Stimulated activated naive CD4-positive, alpha-beta T cell (primary cell): ENCODE data around the gene ZBTB2.

Experiments used
- DNase-seq, 6 experiments: peaks; one replicate each; lab custom pipeline; 2025; lab: John Stamatoyannopoulos, UW

ZBTB2 gene, protein sequence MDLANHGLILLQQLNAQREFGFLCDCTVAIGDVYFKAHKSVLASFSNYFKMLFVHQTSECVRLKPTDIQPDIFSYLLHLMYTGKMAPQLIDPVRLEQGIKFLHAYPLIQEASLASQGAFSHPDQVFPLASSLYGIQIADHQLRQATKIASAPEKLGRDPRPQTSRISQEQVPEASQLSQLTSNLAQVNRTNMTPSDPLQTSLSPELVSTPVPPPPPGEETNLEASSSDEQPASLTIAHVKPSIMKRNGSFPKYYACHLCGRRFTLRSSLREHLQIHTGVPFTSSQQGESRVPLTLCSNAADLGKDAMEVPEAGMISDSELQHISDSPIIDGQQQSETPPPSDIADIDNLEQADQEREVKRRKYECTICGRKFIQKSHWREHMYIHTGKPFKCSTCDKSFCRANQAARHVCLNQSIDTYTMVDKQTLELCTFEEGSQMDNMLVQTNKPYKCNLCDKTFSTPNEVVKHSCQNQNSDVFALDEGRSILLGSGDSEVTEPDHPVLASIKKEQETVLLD

DNA sequence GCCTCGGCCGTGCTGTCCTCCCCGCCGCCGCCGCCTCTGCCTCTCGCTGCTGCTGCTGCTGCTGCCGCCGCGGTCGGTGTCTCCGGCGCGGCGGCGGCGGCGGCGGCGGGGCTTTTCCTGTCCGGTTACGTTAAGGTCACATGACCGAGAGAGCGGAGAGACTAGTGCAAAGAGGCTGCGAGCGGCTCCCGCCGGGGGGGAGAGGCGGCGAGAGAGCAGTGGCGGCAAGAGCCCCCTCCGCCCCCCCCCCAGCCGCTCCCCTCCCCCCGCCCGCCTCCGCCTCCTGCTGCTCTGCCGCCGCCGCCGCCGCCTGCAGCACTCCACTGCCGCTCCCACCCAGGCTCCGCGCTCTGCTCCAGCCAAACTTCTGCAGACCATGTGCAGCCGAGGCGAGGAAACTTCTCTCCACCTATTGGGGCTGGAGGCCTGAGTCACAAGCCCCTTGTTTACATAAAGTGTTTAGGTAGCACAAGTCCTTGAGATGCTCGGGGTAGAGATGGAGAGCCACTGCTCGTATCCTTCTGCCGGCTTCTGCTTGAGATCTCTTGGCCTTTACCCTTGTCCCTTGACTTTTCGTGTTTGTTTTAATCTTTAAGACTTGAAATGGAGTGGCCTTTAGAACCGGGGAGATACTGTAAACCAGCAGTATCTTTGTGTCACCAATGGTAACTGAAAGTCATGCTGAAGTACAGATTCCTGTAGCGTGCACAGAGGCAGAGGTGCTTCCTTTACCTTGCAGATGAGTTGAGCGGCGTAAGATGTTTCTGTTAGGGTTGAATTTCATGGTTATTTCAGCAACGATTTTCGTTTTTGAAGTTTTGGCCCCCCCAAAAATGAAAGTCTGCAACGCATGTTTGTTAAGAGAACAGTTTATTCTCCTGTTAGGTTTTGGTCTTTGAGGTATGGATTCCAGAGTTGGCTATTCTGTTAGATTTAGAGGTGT is at the start of gene ZBTB2:
Gene ZBTB2, minus strand, starts transcription at position 89 of the 943 bp plus-strand sequence. CDS start 17,922 bp downstream, outside the sequence.
- peak; percentile 59 to 78 (median 72) for DNase-seq

DNA sequence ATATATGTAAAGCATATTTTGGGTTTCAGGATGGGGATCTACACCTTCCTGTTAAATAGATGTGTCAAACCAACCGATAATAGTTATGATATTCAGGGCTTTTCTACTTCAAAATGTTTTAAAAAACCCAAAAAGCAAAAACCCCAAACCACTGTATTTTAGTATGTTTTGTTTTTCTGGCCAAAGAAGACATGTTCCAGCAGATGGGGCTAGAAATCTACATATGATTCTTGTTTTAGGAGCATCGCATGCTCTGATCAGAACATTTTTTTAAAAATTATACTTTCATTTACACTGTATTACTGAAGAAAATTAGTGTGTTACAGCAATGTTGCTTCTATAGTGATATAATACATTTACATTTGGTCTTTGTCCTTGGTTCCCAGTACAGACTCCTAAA is 49.6 kb upstream of the ZBTB2 start:
- peak in 3 of 6 experiments; percentile 23 to 36 (median 25) for DNase-seq

DNA sequence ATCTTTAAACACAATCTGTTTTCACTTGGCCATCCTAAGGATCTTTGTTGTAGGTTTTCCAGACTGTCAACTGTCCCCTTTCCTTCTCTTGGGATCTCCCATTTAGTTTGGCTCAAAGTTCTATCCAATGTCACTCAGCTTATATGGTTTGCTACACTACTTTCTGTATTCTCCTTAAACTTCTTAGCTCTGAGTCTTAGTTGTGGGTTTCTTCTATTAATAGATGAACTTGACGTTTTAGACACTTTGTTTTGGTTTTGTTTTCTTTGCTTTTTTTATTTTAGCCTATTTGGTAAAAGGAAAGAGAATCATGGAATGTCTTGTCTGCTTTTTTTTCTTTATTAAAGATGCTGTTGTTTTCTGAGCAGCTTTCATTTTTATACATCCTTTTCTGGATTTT is 49.1 kb upstream of the ZBTB2 start:
- DNase-seq = no peak

DNA sequence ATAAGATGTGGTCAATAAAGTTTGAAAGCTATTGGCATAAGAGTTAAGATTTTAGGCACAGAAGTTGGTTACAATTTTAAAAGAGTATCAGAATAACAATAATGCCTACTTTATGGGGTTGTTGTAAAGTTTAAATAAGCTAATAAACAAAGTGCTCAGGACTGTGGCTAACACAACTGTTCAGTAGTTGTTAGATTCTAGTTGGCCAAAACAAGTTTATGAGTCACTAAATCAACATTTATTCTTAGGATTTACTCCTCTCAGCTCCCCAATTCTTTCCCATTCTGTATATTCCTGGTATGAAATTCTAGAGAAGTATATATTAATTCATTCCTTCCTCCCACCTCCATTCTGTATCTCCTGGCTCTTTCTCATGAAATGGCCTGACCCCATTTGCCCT is 46.0 kb upstream of the ZBTB2 start:
- DNase-seq = no peak

DNA sequence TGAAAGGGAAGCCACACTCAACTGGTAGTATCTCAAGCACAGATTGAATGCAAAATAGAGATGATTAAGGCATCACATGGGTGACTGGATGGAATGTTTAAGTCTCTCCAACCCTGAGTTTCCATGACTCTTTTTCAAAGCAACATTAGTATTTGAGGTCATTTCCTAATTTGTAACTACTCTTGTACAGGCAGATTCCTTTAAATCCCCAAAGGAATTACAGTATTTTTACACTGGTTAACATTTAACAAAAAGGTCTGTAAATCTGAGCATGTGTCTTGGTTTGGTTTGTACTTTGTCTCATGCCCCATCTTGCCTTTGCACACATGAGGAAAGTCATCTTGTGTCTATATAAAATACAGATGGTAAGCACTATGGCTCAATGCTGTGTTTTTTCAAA is 45.4 kb upstream of the ZBTB2 start:
- no peak for DNase-seq

DNA sequence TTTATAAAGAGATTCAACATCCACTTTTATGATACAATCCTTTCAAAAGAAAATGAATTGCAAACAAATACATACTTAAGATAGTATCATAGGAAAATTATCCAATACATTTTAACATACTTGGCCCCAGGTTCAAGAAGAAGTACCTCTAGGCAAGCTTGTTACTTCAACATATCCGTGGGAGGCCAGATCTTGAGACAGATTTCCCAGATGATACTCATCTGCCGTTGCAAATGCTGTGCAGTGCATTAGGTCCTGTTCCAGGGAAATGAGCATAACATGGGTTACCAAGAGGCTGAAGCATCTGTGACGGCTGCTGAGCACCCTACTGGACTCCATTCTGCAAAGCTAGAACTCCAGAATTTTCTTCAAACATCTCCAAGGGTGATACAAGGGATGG is 44.9 kb upstream of the ZBTB2 start:
- DNase-seq = no peak

DNA sequence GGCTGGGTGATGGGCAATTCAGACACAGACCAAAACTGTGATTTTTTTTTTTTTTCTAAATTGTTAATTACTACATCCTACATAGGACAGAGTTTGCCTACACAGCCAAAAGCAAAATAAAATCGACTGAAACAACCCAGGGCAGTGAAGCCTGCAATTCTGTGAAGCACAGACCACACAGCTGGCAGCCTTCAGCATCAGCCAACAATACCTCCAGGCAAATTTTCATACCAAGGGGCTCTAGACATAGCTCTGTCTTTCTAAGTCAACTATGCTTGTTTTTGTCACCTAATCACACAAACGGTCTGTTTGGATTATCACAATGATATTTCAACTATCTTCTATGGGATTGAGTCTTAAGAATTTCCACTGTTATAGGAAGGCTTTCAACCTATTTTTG is 43.0 kb upstream of the ZBTB2 start:
- no peak for DNase-seq

DNA sequence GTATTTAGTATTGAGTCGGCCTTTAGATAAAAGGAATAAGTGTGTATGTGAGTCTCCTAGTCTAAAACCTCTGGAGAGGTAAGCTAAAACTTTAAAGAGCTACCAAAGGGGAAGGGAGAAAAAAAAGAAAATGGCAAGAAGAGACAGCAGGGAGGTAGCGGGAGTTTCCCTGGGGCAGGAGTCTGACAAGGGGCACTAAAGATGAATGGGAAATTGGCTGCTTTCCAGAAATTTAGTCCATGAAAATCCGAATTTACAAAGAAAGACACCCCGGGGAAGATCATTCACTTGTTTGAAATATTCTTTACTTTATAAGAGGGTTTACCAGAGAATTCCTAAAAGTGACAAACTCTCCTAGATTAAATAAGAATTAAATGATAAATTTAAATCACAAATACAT is 41.3 kb upstream of the ZBTB2 start:
- DNase-seq = no peak

DNA sequence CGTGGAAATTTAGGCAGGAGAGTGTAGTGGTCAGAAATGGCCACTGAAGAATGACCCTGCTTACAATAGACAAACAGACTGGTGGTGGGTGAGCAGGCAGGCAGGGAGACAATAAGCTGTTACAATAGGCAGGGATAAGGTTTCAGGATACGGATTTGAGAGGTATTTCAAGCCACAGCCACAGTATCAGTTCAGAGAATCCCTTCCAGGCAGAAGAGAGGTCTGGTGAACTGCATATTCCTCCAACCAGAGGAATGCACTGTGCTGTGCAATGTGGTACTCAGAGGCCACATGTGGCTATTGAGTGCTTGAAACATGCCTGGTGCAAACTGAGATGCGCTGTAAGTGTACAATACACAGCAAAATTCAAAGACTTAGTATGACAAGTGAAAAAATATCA is 40.0 kb upstream of the ZBTB2 start:
- no peak for DNase-seq

DNA sequence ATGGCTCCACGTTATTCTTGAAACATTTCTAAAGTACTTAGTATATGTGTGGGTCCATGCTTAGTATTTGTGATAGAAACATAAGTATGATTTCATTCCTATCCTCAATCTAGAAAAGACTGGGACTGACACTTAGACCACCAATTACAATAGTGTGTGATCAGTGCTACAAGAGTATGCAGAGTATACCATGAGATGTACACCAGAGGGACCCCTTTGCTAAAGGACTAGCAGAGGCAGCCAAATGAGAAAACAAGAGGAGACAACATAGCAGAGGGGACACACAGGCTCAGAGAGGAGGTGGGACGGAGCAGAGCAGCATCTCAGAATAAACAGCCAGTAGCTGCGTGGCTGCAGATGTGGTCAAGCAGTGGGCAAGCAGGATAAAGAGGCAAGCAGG is 39.5 kb upstream of the ZBTB2 start:
- no peak for DNase-seq

DNA sequence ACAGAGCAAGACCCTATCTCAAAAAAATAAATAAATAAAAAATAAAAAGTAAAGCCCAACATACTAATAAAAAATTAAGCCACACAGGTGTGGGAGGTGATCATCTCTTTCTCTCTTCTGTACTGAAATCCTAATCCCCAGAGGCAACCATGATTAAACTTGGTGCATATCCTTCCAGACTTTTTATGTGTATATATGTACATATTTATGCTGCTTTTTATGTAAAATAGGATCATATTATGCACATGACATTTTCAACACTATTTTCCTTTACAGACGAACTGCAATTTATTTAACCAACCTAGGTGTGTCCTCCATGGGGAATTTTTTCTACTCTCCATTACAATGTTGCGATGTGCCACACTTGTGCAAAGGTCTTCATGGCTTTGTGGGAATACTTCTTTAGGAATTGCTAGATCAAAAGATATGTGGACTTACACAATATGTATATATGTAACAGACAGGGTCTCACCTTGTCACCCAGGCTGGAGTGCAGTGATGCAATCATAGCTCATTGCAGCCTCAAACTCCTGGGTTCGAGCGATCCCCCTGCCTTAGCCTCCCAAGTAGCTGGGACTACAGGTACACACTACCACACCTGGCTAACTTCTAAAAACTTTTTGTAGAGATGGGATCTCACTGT is 36.9 kb upstream of the ZBTB2 start:
- no peak for DNase-seq

DNA sequence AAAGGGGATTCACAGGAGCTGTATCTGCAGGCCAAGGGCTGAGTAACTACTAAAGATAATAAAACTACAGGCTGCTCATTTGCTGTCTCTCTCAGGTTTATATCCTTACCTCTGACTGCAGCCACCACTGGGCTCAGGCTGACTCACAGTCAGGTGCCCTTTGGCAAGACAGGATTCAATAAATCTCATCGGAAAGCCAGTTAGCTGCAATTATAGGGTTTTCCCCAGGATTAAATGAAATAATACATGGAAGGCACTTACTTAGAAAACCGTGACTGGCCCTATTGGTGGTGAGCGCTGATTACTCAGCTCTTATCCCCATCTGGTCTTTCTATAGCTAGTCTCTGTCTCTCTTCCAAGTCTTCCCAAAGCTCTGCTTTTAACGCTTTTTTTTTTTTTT is 34.2 kb upstream of the ZBTB2 start:
- no peak for DNase-seq

DNA sequence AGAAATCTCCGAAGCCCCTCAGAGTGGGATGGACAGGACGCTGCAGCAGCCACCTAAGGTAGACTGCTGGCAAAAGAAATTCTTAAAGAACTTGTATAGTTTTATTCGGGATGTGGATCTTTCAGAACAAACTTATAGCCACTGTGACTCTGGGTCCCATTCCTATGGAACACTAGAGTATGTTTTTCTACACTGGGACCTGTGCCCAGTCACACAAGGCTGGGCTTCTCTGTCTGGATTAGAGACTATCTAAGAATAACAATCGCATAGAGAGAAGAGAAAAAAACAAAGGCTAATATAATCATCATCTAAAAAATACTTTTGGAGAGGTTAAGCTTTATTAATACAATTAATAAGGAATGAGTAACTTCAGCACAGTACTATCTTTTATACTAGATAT is 31.6 kb upstream of the ZBTB2 start:
- DNase-seq = no peak

DNA sequence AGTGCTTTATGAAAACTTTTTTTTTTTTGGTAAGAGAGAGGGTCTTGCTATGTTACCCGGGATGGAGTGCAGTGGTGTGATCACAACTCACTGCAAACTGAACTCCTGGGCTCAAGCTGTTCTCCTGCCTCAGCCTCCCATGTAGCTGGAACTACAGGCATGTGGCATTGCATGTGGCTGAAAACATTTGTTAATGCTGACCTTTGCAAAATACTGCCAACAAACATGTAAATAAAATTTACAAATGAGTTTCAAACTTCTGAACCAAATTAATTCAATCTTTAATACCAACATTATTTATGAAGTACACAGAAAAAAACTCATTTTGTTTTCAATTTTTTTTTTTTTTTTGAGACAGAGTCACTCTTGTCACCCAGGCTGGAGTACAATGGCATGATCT is 26.1 kb upstream of the ZBTB2 start:
- no peak for DNase-seq

DNA sequence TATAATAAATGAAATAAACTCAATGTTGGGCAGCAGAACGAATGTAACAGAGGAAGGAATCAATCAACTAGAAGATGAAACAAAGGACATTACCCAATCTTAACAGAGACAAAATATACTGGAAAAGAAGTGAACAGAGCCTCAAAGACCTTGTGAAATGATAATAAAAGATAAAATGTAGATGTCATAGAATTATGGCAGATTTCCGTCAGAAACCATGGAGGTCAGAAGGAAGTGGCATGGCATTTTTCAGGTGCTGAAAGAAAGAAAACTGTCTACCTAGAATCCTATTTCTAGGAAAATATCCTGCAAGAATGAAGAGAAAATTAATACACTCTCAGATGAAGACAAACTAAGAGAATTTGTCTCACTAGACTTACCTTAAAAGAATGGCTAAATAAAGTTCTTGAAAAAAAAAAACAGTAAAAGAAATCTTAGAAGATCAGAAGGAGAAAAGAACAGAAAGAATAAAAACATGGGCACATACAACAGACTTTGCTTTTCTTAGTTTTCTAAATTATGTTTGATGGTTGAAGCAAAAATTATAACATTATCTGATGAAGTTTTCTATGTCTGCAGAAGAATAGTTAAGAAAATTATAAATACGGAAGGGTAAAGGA is 23.4 kb upstream of the ZBTB2 start:
- DNase-seq = no peak

DNA sequence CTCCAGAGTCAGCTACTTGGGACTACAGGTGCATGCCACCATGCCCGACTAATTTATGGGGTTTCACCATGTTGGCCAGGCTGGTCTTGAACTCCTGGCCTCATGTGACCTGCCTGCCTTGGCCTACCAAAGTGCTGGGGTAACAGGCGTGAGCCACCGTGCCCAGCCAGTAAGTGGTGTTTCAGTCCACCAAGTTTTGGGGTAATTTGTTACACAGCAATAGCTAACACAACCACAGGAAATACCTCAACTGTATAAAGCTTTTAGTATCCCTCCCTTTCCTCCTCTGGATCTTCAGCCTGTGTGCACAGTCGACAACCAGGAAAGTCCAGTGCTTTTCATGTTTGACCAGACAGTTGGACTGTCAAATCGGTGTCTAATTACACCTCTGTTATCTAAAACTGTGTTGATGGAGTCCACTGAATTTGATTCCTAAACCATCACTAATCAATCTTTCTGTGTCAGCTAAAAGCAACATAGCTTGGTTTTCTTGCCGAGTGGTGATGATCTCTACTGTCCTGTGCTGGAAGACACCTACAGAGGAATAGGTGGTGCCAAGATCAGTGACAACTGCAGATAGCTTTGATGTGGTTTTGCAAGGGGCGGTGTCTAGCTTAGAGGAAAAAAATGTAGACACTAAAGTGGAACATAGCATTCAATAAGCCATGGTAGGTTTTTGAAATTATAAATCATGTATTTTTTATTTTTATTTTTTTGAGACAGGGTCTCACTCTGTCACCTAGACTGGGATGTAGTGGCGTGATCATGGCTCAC is 22.2 kb upstream of the ZBTB2 start:
- peak; percentile 12 to 78 (median 64) for DNase-seq

DNA sequence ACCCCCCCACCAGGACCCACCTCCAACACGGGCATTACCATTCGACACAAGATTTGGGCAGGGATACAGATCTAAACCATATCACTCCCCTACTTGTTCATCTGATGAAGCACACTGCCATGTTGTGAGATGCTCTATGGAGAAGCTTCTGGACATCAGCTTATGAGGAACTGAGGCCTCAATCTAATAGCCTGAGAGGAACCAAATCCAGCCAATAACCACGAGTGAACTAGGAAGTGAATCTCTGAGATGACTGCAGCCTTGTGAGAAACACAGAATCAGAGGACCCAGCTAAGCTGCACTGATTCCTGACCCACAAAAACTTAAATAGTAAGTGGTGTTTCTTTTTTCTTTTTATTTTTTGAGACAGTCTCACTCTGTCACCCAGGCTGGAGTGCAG is 21.6 kb upstream of the ZBTB2 start:
- DNase-seq = no peak

DNA sequence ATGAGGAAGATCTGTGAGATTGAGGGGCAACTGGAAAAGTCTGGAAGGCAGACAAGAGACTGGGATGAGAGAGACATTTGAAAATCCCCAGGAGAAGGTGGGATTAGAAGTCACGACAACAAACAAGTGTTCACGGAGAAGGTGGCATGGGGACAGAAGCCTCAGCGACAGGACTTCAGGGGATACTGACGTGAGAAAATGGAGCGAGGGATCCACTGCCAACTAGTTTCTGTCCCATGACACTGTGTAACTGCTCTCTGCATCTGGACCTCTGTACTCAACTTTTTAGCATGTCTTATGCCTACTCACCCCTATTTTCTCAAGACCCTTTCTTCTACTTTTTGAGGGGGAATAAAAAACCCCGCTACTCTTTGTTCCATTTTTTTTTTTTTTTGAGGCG is 18.3 kb upstream of the ZBTB2 start:
- no peak for DNase-seq

DNA sequence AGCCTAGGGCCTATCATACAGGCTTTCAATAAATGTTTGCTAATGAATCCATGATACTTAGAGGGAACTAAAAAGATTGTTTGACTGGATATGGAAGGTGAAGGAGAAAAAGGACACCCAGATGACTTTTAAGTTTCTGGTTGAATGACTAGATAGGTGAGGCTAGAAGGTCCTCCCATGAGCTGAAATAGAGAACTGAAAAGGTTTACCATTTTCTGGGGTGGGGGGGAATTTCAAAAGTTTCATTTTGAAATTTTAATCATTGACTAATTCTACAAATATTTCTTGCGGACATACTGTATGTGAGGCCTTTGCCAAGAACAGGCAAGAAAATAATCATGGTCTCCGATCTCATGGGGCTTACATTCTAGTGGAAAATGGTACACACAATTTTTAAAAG is 17.9 kb upstream of the ZBTB2 start:
- no peak for DNase-seq

DNA sequence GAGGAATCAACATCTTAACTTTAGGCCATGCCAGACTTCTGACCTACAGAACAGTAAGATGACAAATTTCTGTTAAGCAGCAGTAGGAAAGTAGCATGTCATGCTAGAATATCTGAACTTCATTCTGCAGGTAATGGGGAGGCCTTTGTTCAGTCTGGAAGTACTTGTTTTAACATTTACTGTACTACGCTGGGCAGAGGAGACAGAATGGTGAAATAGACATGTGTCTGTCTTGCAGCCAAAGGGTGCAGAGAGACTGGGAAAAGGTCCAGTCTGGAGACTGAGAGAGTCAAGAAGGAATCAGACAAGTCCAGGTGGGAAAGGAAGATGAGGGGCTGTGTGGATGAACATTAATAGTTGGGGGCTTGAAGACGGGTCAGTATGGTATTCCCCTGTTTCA is 17.5 kb upstream of the ZBTB2 start:
- DNase-seq = no peak

DNA sequence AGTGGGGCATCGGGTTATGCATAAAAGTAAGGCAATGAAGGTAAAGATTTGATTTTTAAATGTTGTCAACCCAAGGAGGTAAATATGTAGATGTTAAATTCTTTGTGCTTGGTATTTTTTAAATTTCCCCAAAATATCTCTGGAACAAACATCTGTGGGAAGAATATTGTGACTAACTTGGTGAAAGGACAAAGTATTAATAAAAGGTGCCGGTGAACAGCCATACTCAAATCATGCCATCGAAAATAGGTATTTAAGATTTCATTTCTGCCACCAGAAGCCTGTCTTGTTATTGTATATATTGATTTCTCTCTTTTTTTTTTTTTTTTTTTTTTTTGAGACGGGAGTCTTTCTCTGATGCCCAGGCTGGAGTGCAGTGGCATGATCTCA is 12.6 kb upstream of the ZBTB2 start:
- DNase-seq = no peak
